VCaP (cell line): ENCODE results near the gene PRRC2C.
"Not testable (repeated sequence)": the region's sequence is repeated elsewhere in the genome, so short reads cannot be mapped to it uniquely, and the experiment has no call there.

ENCODE experiments used
- H3K27ac ChIP-seq: fragments of 450-650 bp; 2 replicates; pipeline ENCODE4 v1.5.1; 2017
- CTCF ChIP-seq: fragments of 450-650 bp; conservative IDR thresholded peaks from 2 replicates; pipeline ENCODE4 v1.5.1; 2017; ENCODE audit warnings: mild to moderate bottlenecking, moderate library complexity

Gene PRRC2C

GRCh38 chr1:171585715-171586114, 100.4 kb downstream of the PRRC2C start:
- no peak for TF ChIP-seq CTCF
- H3K27ac ChIP-seq = no peak overlapping the region

GRCh38 chr1:171588230-171588629, 102.9 kb downstream of the PRRC2C start:
- no peak overlapping the region for H3K27ac ChIP-seq
- no peak for TF ChIP-seq CTCF

- no peak for TF ChIP-seq CTCF
- H3K27ac ChIP-seq = no peak overlapping the region
Measured at GRCh38 chr1:171590022-171590421, 104.7 kb downstream of the PRRC2C start.

DNA sequence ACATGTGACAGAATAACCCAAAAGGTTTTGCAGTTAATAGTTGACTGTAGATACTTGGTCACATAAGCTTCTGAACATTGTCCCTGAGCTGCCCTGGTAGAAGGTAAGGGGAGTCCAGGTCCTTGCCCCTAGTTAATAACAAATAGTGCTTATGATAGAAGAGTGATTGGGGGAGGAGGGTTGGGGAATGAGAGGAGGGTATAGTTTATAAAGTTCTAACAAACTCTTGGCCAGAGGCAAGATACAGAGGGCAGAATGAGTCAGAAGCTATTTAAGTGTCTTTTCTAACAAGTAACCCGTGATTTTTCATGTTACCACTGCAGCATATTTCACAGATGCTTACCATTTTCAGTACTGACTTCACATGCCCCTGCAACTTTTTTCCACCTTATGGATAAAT, 110.0 kb downstream of the PRRC2C start:
- H3K27ac ChIP-seq = no peak overlapping the region
- TF ChIP-seq CTCF = no peak

DNA sequence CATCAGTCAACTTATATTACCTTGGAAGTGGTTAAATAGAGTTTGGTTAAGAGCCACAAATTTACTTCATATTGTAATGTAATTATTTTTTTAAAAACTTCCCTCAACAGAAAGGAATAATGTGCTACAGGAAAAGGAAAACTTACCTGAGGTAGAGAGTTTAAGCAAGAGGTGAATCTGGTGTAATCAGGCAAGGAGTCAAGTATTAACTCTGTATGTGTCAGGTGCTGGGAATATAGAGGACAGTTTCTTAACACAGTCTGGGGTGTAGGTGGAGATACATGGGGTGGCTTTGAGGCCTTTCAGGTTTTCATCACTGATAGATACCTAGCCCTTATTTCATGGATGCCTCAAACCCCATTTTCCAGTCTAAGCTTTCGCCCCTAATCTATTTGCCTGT, 110.8 kb downstream of the PRRC2C start:
- TF ChIP-seq CTCF = no peak
- no peak overlapping the region for H3K27ac ChIP-seq

GRCh38 chr1:171596705-171597104, 111.4 kb downstream of the PRRC2C start:
- no peak for TF ChIP-seq CTCF
- no peak overlapping the region for H3K27ac ChIP-seq

GRCh38 chr1:171597203-171597602, 111.9 kb downstream of the PRRC2C start:
- H3K27ac ChIP-seq = no peak overlapping the region
- no peak for TF ChIP-seq CTCF

DNA sequence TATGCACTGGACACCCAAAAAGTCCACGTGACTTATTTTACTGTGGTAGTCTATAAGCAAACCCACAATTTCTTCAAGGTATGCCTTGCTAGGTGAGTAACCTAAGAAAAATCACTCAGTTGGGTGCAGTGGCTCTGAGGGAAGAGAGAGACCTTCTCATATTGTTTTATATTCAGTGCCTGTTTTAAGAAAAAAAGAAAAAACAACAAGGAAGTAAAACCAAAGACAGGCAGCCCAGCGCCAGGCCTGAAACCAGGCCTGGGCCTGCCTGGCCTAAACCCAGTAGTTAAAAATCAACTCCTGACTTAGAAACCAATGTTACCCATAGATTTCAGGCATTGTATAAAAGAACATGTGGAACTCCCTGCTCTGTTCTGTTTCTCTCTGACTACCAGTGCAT, 115.0 kb downstream of the PRRC2C start:
- H3K27ac ChIP-seq = not testable (repeated sequence)
